GM10248 (cell line): Measurements from ENCODE around the gene KCNT2.

Source experiments
- CTCF ChIA-PET: fragments of 300-600 bp; sonication (Branson Sonifier 250); formaldehyde crosslinking; extraction: SDS; loops from one replicate; lab custom pipeline; 2021; ENCODE audit warnings: antibody characterized with exemption; lab: Yijun Ruan, JAX
- POLR2A ChIA-PET: fragments of 350-650 bp; sonication (Branson Sonifier 250); formaldehyde crosslinking; extraction: SDS; loops from one replicate; lab custom pipeline; 2020; ENCODE audit warnings: antibody characterized with exemption; lab: Yijun Ruan, JAX
- DNase-seq: peaks from one replicate; pipeline ENCODE4 v3.0.0; 2012; ENCODE audit errors: extremely low spot score
- CTCF ChIP-seq: IDR thresholded peaks from 2 replicates; pipeline ENCODE4 v1.5.1; 2012; ENCODE audit warnings: mild to moderate bottlenecking, low read depth; ENCODE audit errors: extremely low read depth, missing control alignments, control extremely low read depth

Gene KCNT2

GRCh38 chr1:196260270-196260669 is 348.0 kb downstream of the KCNT2 start:
- no peak for DNase-seq
- ChIA-PET CTCF (no interaction called here), POLR2A (no interaction called here)
- TF ChIP-seq CTCF = no peak

- ChIA-PET CTCF (no interaction called here), POLR2A (no interaction called here)
- TF ChIP-seq CTCF = no peak
- DNase-seq = no peak
Observed at GRCh38 chr1:196259316-196259715, 348.9 kb downstream of the KCNT2 start.

DNA sequence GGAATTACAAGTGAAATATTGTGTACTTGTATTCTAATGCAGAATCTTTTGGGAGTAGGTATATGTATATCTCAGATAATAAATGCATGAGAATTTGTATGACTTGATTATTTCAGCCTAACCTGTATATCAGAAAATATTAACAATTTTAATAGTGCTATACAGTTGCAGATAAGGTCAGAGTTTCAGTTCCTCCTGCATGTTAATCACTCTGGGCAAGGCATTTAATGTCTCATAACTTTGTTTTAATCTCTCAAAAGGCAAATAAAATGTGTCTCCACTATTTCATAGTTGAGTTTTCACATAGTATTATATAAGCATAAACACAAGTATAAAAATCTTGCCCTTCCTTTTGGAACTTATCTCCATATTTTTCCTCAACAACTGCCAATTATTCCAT is 352.5 kb downstream of the KCNT2 start:
- ChIA-PET CTCF (no interaction called here), POLR2A (no interaction called here)
- no peak for TF ChIP-seq CTCF
- DNase-seq = no peak

DNA sequence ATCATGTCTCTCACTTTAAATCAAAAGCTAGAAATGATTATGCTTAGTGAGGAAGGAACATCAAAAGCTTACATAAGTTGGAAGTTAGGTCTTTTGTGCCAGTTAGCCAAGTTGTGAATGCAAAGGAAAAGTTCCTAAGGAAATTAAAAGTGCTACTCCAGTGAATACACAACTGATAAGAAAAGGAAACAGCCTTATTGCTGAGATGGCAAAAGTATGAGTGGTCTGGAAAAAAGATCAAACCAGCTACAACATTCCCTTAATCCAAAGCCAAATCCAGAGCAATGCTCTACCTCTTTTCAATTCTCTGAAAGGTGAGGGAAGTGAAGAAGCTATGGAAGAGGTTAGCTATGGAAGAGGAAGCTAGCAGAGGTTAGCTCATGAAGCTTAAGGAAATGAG is 378.7 kb downstream of the KCNT2 start:
- ChIA-PET CTCF (interaction anchor here (1.2 kb wide), 1 partner anchor 12 kb away, joined by 3 read pairs; no protein-coding TSS in a partner anchor), POLR2A (no interaction called here)

GRCh38 chr1:196214866-196215265 is 393.4 kb downstream of the KCNT2 start:
- TF ChIP-seq CTCF = no peak
- DNase-seq = no peak
- ChIA-PET POLR2A (no interaction called here), CTCF (no interaction called here)

More for the DNA sequence above, 378.7 kb downstream of the KCNT2 start:
- no peak for TF ChIP-seq CTCF
- DNase-seq = no peak

GRCh38 chr1:196209983-196210382 is 398.3 kb downstream of the KCNT2 start:
- no peak for TF ChIP-seq CTCF
- ChIA-PET CTCF (no interaction called here), POLR2A (no interaction called here)
- no peak for DNase-seq

DNA sequence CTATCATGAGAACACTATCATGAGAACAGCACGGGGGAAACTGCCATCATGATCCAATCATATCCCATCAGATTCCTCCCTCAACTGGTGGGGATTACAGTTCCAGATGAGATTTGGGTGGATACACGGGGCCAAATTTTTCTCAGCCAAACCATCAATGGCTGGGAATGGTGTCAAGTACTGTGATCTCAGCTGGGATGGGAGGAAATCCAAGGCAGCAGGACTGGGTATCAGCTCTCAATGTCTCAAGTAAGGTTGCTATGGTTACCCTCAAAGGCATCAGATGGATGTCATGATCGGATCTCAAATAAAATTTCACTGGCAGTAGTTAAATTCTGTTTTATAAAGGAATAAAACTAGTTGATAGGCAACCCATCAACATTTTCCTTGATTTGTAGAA is 399.0 kb downstream of the KCNT2 start:
- no peak for TF ChIP-seq CTCF
- CTCF ChIA-PET = no interaction called here
- no peak for DNase-seq
- POLR2A ChIA-PET = no interaction called here
